ENCODE data around the gene ACTA2.

- TF ChIP-seq, protein P1, sequence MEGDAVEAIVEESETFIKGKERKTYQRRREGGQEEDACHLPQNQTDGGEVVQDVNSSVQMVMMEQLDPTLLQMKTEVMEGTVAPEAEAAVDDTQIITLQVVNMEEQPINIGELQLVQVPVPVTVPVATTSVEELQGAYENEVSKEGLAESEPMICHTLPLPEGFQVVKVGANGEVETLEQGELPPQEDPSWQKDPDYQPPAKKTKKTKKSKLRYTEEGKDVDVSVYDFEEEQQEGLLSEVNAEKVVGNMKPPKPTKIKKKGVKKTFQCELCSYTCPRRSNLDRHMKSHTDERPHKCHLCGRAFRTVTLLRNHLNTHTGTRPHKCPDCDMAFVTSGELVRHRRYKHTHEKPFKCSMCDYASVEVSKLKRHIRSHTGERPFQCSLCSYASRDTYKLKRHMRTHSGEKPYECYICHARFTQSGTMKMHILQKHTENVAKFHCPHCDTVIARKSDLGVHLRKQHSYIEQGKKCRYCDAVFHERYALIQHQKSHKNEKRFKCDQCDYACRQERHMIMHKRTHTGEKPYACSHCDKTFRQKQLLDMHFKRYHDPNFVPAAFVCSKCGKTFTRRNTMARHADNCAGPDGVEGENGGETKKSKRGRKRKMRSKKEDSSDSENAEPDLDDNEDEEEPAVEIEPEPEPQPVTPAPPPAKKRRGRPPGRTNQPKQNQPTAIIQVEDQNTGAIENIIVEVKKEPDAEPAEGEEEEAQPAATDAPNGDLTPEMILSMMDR (IDR thresholded peaks at IDR 0.05; ENCODE audit: low read length): no peak
- TF ChIP-seq EZH2 (IDR thresholded peaks at IDR 0.05; ENCODE audit: borderline replicate concordance, low read length): no peak
Measured at GRCh38 chr10:88957381-88957780, 4.8 kb upstream of the ACTA2 start.
